UCSD-AML1 (cell line): ENCODE data around the gene OSBPL3.
"Not testable (repeated sequence)": the region's sequence is repeated elsewhere in the genome, so short reads cannot be mapped to it uniquely, and the experiment has no call there.

Experiments
- DNase-seq: peaks from one replicate; lab custom pipeline; 2025; ENCODE audit not compliant: unreplicated experiment; lab: John Stamatoyannopoulos, UW

Gene OSBPL3

DNA sequence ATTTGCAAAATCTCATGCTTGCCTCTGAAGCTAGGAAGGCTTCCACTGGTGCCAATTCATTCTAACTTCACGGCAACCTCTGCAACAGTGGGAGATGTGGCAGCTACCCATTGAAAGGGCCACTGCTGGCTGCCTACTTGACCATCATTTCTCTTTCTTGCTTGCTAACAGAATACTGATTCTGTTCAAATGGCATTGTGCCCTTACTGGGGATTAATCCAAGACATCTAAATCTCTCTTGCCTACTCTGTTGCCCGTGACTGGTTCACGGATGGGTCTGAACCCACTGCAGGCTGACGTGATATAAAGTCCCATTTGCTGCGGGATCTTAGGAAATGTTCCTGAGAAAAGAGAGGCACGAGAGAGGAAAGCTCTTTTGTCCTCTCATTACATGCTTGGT lies 171.5 kb downstream of the OSBPL3 start:
- DNase-seq = no peak

DNA sequence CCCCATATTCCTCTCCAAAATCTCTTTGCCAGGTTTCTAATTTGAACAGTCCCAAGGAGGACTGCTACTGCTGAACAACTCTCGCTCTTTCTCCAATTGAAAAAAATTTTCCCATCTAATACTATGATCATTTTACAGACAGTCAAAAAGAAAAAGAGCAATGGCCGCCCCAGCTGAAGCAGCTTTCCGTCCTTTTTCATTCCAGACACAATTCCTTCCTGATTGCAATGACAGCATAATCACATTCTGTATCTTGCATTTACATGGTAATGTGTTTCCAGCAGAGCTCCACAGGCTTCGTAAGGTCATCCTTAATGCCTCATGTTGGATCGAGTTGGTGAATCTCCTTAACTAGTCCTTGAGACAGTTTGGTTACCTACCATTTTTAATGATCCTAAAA lies 177.7 kb downstream of the OSBPL3 start:
- DNase-seq = no peak

DNA sequence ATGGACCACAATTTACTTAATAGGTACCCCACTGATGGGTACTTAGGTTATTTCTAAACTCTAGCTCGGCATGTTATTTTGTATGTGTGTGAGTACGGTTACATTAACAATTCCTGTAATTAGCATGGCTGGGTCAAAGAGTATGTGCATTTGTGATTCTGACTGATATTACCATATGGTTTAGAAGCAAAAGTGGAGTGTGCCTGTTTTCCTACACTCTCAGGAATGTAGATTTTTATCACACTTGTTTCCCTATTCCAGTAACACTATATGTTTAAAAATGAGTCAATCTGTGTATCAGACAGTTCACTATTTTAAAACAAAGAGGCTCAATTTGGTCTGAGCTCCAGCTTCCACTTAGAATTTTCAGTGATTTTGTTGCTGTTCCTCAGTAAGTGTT lies 178.1 kb downstream of the OSBPL3 start:
- no peak for DNase-seq

DNA sequence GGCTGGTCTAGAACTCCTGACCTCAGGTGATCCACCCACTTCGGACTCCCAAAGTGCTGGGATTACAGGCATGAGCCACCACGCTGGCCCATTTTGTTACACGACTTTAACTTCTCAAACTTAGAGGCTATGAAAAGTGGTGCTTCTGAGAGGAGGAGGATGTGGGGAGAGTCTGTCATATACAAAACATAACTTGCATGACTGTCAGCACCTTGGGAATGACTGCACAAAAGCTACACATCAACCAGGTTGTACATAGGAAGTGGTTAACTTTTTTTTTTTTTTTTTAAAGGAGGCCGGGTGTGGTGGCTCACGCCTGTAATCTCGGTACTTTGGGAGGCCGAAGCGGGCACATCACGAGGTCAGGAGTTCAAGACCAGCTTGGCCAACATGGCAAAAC lies 179.3 kb downstream of the OSBPL3 start:
- DNase-seq = no peak

DNA sequence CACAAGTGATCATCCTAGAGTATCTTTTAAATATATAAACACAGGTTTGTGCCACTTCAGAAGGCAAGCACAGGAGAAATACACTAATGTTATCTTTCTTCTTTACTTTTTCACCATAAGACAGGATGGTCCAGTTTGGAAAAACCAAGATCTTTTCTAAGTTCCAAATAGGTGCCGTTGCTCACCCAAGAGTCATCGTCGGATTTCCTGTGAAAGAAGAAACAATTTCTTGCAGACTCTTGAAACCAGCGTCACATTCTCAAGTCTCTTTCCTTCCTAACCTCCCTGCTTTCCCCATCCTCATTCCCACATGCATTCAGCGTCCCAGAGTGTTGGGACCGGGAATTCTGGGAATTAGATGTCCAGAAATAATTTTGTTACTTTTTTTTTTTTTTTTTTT lies 179.9 kb downstream of the OSBPL3 start:
- DNase-seq = no peak

DNA sequence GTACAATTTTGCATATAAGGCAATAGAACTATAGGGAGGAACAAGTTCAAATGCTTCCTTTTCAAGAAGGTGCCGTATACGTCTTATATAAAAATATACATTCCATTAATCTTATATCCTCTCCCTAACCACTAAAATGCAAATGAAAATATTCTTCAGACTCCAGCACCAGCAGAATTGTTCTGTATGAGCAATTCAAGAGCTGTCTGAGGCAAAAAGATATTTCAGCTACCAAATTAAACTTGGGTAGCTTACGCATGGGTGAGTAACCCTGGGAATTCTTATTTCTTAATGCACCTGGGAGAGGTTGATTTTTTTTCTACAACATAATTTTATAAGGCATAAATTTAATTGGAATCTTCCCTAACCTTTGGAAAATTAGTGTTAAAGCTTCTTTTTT lies 180.5 kb downstream of the OSBPL3 start:
- no peak for DNase-seq

DNA sequence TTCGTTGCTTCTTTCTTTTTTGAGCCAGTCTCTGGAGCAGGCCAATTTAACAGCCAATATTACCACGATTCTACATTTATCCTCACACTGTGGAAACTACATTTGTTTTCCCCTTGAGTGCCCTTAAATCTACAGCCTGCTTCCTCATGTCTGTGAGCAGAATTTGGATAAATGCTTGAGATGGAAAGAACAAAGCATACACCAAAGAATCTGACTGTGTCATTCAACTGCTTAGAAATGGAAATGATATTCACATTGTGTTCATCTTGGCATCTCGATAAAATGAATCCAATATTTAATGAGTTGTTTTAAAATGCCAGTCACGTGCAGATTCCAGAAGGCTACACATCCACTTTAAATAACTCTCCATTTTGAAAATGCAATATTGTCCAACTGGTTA lies 181.7 kb downstream of the OSBPL3 start:
- DNase-seq = no peak

DNA sequence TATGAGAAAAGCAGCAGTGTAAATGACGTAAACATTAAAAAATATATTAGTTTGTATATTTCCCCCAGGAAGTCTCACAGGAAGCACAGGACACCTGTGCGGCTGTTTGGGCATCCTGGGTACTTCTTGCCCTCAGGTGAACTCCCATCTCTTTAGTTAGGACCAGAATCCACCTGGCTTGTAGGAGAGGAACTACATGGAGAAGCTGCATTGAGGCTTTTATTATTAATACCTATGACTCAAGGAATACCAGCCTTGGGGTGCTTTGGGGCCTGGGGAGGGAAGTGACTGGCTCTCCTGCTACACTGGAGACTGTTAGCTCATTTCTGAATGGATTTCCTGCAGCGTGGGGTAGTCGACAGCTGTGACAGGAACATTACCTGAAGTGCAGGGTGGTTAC lies 182.7 kb downstream of the OSBPL3 start:
- DNase-seq = no peak

DNA sequence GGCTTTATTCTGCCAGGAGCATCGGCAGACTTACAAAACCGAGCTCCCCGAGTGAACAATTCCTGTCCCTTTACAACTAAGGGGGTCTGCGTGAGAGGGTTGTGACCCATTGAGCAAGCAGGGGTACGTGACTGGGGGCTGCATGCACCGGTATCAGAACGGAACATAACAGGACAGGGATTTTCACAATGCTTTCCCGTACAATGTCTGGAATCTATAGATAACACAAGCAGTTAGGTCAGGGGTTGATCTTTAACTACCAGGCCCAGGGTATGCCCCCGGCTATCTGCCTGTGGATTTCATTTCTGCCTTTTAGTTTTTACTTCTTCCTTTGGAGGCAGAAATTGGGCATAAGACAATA lies 184.6 kb downstream of the OSBPL3 start:
- no peak for DNase-seq

DNA sequence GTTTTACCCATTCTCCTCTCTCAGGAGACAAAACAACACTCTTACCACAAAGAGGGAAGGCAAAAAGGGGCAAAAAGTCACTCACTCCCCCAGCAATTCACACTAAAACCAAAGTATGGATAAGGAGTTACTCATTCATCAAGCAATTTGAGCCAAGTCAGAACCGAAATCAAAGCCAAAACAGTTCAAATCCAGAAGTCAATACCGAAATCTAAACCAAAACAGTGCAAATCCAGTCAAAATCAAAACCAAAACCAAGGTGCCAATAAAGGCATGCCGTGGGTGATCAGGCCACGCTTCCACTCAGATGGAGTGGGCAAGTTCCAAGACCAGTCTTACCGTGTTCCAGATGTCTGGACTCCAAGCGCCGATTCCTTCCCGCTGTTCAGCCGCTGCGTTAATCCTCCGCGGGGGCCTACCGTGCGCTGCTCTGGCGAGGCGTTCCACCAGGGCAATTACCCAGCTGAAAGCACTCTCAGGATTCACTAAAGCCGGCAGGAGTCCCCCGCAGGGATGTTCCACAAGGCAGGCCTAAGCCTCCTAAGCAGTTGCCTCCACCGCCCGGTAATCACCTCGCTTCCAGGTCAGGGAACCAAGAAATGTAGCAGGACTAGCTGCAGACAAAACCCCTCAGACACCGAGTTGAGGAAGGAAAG lies 185.1 kb downstream of the OSBPL3 start:
- not testable (repeated sequence) for DNase-seq

DNA sequence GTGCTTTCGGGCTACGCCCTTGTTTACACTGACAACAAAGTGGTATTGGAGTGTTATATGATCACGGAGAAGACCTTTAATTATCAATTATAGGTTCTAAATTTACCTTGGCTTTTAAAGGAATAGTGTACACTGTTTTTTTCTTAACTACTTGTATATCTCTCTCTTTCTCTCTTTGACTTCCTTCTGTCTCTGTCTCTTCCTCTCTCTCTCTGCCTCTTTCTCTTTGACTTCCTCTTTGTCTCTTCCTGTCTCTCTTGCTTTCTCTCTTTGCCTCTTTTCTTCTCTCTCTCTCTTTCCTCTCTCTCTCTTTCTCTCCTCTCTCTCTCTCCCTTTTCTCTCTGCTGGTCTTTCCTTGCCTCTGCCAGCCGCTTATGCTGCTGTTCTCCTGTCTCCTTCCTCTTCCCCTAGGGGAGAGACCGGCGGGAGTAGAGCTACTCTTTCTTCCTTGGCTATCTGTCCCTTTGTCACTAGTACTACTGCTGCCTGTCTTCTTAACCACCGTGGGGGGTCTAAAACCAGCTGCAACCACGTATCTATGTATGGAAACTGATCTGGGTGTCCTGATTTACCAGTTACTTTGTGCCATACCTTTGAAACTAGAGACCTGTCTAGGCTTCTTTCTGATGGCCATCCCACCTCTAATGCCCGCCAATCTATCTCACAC lies 185.9 kb downstream of the OSBPL3 start:
- DNase-seq = no peak

DNA sequence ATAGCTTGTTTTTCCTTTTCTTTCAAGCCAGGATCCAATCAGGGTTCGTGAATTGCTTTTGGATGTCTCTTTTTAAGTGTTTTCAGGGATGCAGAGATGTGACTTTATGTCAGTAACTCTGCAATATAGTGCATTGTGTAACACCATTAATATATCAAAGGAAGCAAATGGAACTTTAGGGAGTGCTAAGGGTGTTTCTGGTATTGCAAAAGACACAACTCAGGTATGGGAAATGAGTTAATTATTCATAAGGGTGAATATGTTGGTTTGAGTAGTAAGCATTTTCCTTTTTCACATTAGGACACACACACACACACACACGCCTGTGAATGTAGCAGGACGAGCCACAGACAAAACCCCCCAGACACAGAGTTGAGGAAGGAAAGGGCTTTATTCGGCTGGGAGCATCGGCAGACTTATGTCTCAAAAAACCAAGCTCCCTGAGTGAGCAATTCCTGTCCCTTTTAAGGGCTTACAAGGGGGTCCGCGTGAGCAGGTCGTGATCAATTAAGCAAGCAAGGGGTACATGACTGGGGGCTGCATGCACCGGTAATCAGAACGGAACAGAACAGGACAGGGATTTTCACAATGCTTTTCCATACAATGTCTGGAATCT lies 190.9 kb downstream of the OSBPL3 start:
- no peak for DNase-seq

DNA sequence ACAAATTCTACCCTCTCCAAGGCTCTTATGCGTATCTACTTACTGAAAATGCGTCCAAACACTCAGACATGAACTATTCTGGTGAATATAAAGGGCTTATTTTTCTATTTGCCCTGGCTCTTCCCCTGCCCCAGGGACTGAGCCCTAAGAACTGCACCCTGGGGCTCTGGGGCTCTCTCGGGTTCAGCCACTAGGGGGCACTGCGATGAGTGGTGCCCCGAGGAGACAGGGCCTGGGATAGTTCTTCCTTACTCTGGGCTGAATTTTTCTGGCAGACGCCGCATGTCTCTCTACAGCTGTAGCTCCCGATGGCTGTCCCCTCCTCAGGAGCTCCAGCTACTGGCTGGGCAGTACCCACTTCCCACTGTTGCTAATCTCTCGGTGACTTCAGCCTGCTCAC lies 191.9 kb downstream of the OSBPL3 start:
- DNase-seq = no peak

DNA sequence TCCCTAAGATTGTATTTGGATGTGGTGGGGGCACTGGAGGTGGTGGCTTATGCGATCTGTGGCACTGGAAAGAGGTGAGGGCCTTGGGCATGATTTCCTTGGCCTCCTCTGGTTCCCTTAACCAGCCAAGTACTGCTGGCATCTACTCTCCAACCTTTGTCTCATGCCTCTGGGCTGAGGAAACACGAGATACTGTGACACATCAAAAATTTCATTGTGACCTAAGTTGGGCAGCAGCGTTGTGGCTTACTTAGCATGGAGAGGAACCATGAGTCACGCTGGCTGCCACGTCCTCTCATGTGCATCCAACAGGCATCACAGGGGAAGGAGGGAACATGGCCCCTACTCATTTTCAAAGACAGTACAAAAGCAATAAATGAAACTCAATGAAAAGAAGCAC lies 193.0 kb downstream of the OSBPL3 start:
- peak; percentile 22 for DNase-seq

DNA sequence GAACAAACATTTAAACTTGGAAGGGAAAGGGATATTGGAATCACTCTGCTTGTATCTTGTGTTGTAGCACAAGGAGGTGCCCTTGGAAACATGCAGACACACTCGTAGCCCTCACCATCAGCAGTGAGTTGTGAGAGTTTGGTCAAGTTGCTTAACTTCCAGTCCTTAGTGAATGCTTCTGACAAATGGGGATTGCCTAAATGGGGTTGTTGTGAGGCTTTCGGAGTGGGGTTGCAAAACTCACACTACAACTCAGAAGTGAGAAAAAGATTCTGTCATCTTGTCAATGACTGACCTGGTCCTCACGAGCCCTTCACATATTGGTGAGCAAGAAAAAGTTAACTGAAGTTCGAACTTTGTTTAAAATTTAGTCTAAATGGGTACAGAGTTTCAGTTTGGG lies 193.7 kb downstream of the OSBPL3 start:
- no peak for DNase-seq

DNA sequence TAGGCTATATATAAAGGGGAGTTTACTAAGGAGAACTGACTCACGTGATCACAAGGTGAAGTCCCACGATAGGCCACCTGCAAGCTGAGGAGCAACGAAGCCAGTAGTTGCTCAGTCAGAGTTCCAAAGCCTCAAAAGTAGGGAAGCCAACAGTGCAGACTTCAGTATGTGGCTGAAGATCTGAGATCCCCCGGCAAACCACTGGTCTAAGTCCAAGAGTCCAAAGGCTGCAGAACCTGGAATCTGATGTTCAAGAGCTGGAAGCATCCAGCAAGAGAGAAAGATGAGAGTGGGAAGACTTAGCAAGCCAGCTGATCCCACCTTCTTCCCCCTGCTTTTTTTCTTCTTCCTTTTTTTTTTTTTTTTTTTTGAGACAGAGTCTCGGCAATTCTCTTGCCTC lies 195.7 kb downstream of the OSBPL3 start:
- DNase-seq = no peak

DNA sequence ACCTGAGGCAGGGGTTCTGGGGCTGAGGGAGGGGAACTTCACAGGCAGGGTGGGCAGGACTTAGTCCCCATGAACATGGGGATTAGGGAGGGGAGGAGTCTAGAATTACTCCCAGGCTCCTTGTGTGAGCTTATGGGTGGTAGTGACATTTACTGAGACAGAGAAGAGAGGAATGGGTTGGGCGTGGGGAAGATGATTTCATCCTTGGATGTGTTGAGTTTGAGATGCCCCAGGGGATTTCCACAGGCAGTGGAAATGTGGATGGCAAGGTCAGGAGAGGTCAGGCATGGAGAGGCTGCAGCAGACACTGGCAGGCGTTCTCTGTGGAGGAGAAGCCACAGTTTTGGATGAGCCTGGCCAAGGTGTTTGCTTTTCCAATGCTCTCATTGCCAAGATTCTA lies 196.3 kb downstream of the OSBPL3 start:
- DNase-seq = no peak

DNA sequence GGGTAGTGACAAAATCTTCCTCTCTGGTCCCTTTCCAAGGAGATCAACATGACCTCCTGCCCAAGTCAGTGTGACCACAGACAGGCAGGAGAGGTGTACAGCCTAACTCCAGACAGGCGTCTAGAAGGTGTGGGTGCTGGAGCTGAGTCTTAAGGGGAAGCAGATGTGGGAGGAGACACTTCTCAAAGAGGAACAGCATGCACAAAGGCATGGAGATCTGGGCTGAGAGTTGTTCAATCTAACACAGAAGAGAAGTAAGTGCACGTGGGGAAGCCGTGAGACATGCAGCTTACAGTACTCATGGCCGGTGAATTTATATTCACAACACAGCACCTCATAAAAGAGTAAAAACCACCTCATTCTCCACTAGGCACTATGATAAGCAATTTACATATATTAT lies 198.9 kb downstream of the OSBPL3 start:
- peak; percentile 7 for DNase-seq

DNA sequence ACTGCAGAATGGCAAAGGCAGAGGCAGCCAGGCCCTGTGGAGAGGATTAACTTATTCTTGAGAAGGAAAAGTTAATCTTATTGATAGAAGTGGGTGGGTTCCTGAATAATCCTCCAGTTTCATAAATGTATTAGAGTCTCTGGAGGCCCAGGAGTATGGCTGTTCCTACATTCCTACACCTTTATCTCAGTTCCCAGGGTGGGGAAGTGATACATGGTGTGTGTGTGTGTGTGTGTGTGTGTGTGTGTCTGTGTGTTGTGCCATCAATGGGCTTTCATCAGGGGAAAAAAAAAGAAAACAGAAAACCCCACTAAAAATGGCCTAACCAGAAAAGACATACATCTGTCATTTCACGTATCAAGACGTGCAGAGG lies 200.7 kb downstream of the OSBPL3 start:
- no peak for DNase-seq

DNA sequence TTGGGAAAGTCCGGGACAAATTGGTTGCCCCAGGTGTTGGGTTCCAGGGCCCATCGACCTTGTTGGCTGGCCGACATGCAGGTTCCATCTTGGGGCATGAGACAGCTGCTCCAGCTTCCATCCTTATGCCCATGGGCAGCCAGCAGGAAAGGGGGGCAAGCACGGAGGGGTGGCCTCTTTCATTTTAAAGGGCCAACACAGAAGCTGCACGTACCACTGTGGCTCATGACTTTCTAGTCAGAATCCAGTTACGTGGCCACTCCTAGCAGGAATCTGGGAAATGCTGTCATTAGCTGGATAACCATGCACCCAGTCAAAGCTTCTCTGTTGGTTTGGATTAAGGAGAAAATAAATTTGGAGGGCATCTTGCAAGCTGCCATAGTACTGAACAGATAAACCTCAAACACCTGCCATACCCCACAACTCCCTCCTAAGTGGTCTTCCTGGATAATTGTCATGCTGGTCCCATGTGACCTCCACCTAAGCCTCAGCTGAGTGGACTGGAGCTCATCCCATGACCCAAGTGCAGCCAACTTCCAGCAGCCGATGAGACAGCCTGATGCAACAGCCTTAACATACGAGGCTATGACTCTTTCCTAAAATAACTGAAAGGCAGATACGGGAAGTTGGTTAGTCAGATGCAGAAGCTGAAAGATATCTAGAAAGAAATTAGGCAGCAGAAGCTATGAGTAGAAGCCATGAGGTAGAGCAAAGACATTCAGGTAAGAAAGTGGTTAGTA lies 201.3 kb downstream of the OSBPL3 start:
- peak; percentile 10 for DNase-seq

DNA sequence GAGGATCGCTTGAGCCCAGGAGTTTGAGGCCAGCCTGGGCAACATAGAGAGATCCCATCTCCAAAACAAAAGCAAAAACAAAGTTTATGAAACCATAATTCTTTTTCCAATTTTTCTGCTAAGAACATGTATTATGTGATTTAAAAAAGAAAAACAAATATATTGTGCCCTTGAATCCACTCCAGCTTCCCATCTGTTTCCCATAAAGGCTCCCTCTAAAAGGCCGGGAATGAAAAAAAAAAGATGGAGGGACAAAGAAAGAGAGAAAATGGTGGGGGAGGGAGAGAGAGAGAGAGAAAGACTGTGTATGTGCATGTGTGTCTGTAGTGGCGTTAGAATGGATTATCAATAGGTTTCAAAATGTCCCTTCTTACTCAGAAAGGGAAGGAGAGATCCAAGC lies 202.2 kb downstream of the OSBPL3 start:
- DNase-seq = no peak

DNA sequence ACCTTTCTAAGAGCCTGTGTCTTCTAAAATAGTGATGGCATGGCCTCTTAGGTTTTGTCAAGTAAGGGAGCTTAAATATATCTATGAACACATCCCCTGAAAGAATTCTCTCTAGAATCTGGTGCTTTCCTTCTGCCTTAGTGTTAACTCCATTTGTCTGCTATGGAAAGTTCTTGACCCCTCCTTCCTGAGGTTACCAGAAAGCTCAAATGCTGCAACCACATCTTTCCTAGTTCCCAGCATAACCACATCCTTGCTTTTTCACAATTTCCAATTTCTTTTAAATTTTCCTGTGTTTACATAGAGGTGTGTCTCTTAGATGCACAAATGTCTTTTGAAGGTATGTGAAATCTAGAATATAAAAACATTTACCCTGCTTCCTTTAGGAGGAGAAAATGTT lies 206.3 kb downstream of the OSBPL3 start:
- DNase-seq = no peak
